Measurements from ENCODE around the gene JOSD1. TPM values are rescaled to one million over a fixed set of nuclear protein-coding genes. Genes with fewer than 3 reads are reported as not detected.

The JOSD1 gene
- total RNA-seq, 2 donors from 2014 or later, result 45.6 to 83.9 TPM

GRCh38 chr22:38712486-38713207, 11.9 kb upstream of the JOSD1 start:
- no peaks in the 10 kb centered on the region for H3K27me3 ChIP-seq (replicated peaks; ENCODE audit: insufficient read depth)
- H3K4me3 ChIP-seq, result no peak overlapping the region
- H3K36me3 ChIP-seq, result peaks cover 18% of the 10 kb centered on the region
- DNase-seq (ENCODE audit: low spot score), result no peak
- H3K9me3 ChIP-seq, result no peaks in the 10 kb centered on the region
- peaks cover 9 to 34% of the 10 kb centered on the region in 2 donors for H3K4me1 ChIP-seq (ENCODE audit: control insufficient read depth in 1 of 2, low read depth in 2 of 2)
- H3K27ac ChIP-seq, result no peak overlapping the region
- ATAC-seq (ENCODE audit: insufficient number of reproducible peaks, low FRiP score, low read depth), result no peak
- TF ChIP-seq, protein P1, sequence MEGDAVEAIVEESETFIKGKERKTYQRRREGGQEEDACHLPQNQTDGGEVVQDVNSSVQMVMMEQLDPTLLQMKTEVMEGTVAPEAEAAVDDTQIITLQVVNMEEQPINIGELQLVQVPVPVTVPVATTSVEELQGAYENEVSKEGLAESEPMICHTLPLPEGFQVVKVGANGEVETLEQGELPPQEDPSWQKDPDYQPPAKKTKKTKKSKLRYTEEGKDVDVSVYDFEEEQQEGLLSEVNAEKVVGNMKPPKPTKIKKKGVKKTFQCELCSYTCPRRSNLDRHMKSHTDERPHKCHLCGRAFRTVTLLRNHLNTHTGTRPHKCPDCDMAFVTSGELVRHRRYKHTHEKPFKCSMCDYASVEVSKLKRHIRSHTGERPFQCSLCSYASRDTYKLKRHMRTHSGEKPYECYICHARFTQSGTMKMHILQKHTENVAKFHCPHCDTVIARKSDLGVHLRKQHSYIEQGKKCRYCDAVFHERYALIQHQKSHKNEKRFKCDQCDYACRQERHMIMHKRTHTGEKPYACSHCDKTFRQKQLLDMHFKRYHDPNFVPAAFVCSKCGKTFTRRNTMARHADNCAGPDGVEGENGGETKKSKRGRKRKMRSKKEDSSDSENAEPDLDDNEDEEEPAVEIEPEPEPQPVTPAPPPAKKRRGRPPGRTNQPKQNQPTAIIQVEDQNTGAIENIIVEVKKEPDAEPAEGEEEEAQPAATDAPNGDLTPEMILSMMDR (IDR thresholded peaks at IDR 0.05), result no peak

DNA sequence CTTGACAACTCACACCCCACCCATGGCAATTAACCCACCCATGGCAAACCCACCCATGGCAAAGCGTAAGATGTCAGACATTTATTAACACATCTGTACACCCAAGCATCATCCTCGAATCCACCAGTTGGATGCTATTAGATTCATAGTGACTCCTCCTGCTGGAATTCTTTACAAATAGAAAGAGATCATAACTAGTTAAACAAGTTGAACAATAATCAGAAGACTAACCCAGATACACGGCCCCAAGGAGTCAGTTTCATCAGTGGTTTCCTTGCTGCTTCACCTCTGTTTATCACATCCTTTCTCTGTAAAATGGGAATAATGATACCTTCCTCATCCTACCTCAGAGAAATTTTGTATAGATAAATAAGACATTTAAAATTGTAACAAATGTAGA, 10.1 kb upstream of the JOSD1 start:
- TF ChIP-seq, protein P1 (IDR thresholded peaks at IDR 0.05), result no peak
- DNase-seq (ENCODE audit: low spot score) (no peak), ATAC-seq (ENCODE audit: insufficient number of reproducible peaks, low FRiP score, low read depth) (no peak)
- no peak overlapping the region for H3K27ac ChIP-seq
- no peaks in the 10 kb centered on the region for H3K27me3 ChIP-seq (replicated peaks; ENCODE audit: insufficient read depth)
- H3K9me3 ChIP-seq, result no peaks in the 10 kb centered on the region
- peaks cover 5% of the 10 kb centered on the region for H3K36me3 ChIP-seq
- H3K4me1 ChIP-seq (ENCODE audit: control insufficient read depth in 1 of 2, low read depth in 2 of 2), result peaks cover 17 to 42% of the 10 kb centered on the region in 2 donors
- H3K4me3 ChIP-seq, result no peak overlapping the region

DNA sequence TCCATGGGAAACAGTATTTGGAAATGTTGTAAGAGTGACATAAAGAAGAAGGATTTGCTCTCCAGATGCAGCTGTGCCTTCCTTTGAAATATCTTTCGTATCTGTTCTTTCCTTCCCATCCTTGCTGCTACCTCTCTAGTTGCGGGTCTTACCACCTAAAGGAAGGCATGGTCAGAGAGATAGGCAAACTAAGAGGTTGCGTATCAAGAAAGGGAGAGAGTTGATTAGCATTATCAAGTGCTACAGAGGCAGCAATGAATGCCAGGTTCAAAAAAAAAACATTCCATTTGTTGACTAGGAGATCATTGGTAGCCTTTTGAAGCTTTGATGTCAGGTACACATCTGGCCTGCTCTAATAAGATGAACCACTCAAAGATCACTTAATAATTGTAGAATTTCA, 9.6 kb upstream of the JOSD1 start:
- H3K36me3 ChIP-seq, result peaks cover 4% of the 10 kb centered on the region

GRCh38 chr22:38709306-38709705, 8.6 kb upstream of the JOSD1 start:
- Histone ChIP-seq H3K4me3 (no peak overlapping the region), H3K27ac (no peak overlapping the region), H3K36me3 (peaks cover 4% of the 10 kb centered on the region), H3K27me3 (replicated peaks; ENCODE audit: insufficient read depth) (no peaks in the 10 kb centered on the region), H3K4me1 (ENCODE audit: control insufficient read depth in 1 of 2, low read depth in 2 of 2) (peaks cover 17 to 45% of the 10 kb centered on the region in 2 donors), H3K9me3 (no peaks in the 10 kb centered on the region)
- DNase-seq (ENCODE audit: low spot score) (no peak), ATAC-seq (ENCODE audit: insufficient number of reproducible peaks, low FRiP score, low read depth) (no peak)
- TF ChIP-seq, protein P1 (IDR thresholded peaks at IDR 0.05), result no peak

More for the DNA sequence above, 9.6 kb upstream of the JOSD1 start:
- DNase-seq (ENCODE audit: low spot score), result no peak
- H3K4me1 ChIP-seq (ENCODE audit: control insufficient read depth in 1 of 2, low read depth in 2 of 2), result peaks cover 17 to 42% of the 10 kb centered on the region in 2 donors
- no peak overlapping the region for H3K4me3 ChIP-seq
- H3K9me3 ChIP-seq, result no peaks in the 10 kb centered on the region
- TF ChIP-seq, protein P1 (IDR thresholded peaks at IDR 0.05), result no peak
- H3K27me3 ChIP-seq (replicated peaks; ENCODE audit: insufficient read depth), result no peaks in the 10 kb centered on the region
- no peak overlapping the region for H3K27ac ChIP-seq
- ATAC-seq (ENCODE audit: insufficient number of reproducible peaks, low FRiP score, low read depth), result no peak

DNA sequence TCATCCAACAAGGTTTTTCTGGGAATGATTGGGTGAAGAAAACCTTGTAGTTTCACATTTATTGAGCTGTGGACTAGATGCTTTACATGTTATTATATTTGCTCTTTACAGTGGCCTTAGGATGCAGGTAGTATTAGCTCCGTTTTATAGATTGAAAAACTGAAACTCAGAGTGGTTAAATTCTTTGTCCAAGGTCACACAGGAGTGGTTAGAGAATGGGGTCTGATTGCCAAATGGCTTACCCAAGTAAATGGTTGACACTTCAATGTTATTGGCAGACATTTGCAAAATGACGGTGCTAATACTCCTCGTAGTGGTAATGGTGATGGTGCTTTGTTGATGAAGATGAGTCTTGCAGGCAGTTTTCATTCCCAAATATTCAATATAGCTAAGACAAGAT, 7.2 kb upstream of the JOSD1 start:
- Histone ChIP-seq H3K27ac (no peak overlapping the region), H3K9me3 (no peaks in the 10 kb centered on the region), H3K4me3 (no peak overlapping the region), H3K27me3 (replicated peaks; ENCODE audit: insufficient read depth) (no peaks in the 10 kb centered on the region), H3K36me3 (peaks cover 4% of the 10 kb centered on the region), H3K4me1 (ENCODE audit: control insufficient read depth in 1 of 2, low read depth in 2 of 2) (peaks cover 17 to 40% of the 10 kb centered on the region in 2 donors)
- DNase-seq (ENCODE audit: low spot score) (no peak), ATAC-seq (ENCODE audit: insufficient number of reproducible peaks, low FRiP score, low read depth) (no peak)
- TF ChIP-seq, protein P1 (IDR thresholded peaks at IDR 0.05), result no peak
